ENCODE data around the gene STK26.

DNA sequence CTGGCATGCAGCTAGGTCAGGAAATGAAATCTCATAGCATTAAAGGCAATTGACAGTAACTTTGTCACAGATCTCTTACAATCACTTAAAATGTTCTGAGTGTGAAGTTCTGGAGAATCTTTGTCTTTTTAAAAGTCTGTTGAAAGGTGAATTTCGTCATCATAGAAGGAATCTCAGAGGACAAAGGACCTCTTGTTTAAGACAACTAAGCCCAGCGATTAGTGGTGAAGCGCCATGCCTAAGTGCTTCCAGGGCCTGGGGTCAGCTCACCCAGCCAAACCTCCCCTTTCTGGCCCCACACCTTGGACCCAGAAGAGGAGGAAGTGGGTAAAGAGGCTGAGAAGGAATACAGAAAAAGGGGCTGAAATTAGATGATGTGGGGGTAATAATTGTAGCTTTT is 96.2 kb downstream of the STK26 start:
- TF ChIP-seq POLR2A (IDR thresholded peaks at IDR 0.05), result no peak
- TF ChIP-seq, protein P1, sequence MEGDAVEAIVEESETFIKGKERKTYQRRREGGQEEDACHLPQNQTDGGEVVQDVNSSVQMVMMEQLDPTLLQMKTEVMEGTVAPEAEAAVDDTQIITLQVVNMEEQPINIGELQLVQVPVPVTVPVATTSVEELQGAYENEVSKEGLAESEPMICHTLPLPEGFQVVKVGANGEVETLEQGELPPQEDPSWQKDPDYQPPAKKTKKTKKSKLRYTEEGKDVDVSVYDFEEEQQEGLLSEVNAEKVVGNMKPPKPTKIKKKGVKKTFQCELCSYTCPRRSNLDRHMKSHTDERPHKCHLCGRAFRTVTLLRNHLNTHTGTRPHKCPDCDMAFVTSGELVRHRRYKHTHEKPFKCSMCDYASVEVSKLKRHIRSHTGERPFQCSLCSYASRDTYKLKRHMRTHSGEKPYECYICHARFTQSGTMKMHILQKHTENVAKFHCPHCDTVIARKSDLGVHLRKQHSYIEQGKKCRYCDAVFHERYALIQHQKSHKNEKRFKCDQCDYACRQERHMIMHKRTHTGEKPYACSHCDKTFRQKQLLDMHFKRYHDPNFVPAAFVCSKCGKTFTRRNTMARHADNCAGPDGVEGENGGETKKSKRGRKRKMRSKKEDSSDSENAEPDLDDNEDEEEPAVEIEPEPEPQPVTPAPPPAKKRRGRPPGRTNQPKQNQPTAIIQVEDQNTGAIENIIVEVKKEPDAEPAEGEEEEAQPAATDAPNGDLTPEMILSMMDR (IDR thresholded peaks at IDR 0.05), result no peak

Measured in lower leg skin (tissue), 3 donors.